GM12878 (cell line): Measurements from ENCODE around the gene EPHA5. TPM values are rescaled to one million over a fixed set of nuclear protein-coding genes. Genes with fewer than 3 reads are reported as not detected.

Experiments
- ATAC-seq: fragments of 200-7000 bp; cut with Tn5 transposase; 3 replicates; pipeline ENCODE4 v1.9.1; 2020; ENCODE audit warnings: mild to moderate bottlenecking, moderate library complexity
- BruUV-seq: library from RNA; stranded (reverse); fragments of 400-500 nt; replicated peaks from 2 replicates; lab custom pipeline; 2021; lab: Mats Ljungman, UMichigan
- CTCF ChIA-PET: fragments of 300-600 bp; sonication (Branson Sonifier 250); formaldehyde crosslinking; extraction: SDS; loops from one replicate; lab custom pipeline; 2021; ENCODE audit warnings: inconsistent platforms; lab: Yijun Ruan, JAX
- POLR2A ChIA-PET: fragments of 350-600 bp; formaldehyde crosslinking; extraction: SDS; loops from one replicate; lab custom pipeline; 2021; ENCODE audit warnings: inconsistent platforms; lab: Charles Lee
- RAD21 ChIA-PET: fragments of 300-600 bp; sonication (Branson Sonifier 250); formaldehyde crosslinking; loops from one replicate; lab custom pipeline; 2023; ENCODE audit warnings: antibody characterized with exemption; ENCODE audit not compliant: unreplicated experiment; lab: Charles Lee
- SMC1A ChIA-PET: fragments of 300-600 bp; sonication (Branson Sonifier 250); formaldehyde crosslinking; loops from one replicate; lab custom pipeline; 2023; ENCODE audit not compliant: unreplicated experiment, uncharacterized antibody; lab: Charles Lee
- DNase-seq: peaks from one replicate; pipeline ENCODE4 v3.0.0-alpha.2; 2011; ENCODE audit warnings: low read depth, low spot score
- FAIRE-seq: peaks from 3 replicates; lab custom pipeline; 2011; peaks lifted over from hg19 to GRCh38; lab: Jason Lieb, UNC
- H2AFZ ChIP-seq: 2 replicates; pipeline ENCODE4 v1.6.0; 2011; ENCODE audit warnings: low read depth, low read length, control low read depth; ENCODE audit not compliant: control insufficient read depth
- H3K27ac ChIP-seq: 2 replicates; pipeline ENCODE4 v1.5.1; 2011; ENCODE audit warnings: control low read depth; ENCODE audit not compliant: control insufficient read depth, insufficient read depth
- H3K27me3 ChIP-seq, 2 experiments: replicated peaks in 1 of 2; 2 replicates each; pipeline versions ENCODE4 v1.6.0 to v1.6.1; 2011; ENCODE audit warnings: low read length in 1 of 2; ENCODE audit not compliant: control insufficient read depth in 2 of 2, insufficient read depth in 2 of 2
- H3K36me3 ChIP-seq, 2 experiments: 2 replicates each; pipeline ENCODE4 v1.5.1; 2011; ENCODE audit warnings: low read length in 1 of 2; ENCODE audit not compliant: control insufficient read depth in 2 of 2, insufficient read depth in 2 of 2
- H3K4me1 ChIP-seq: 2 replicates; pipeline ENCODE4 v1.6.1; 2011; ENCODE audit warnings: mild to moderate bottlenecking, low read length, moderate library complexity, mixed read lengths; ENCODE audit not compliant: control insufficient read depth, insufficient read depth
- H3K4me2 ChIP-seq: 2 replicates; pipeline ENCODE4 v1.6.0; 2011; ENCODE audit warnings: control low read depth; ENCODE audit not compliant: control insufficient read depth, insufficient read depth
- H3K4me3 ChIP-seq: fragments of 200-600 bp; sonication (generic); 2 replicates; pipeline ENCODE4 v1.5.1; 2016
- H3K79me2 ChIP-seq: 2 replicates; pipeline ENCODE4 v1.6.0; 2011; ENCODE audit warnings: low read length; ENCODE audit not compliant: control insufficient read depth, insufficient read depth
- H3K9ac ChIP-seq: 2 replicates; pipeline ENCODE4 v1.8.0; 2011; ENCODE audit warnings: low read length, control low read depth, mixed read lengths; ENCODE audit not compliant: control insufficient read depth, insufficient read depth
- H3K9me3 ChIP-seq: replicated peaks from 3 replicates; pipeline ENCODE4 v1.5.1; 2011; ENCODE audit warnings: mild to moderate bottlenecking, low read length; ENCODE audit not compliant: control insufficient read depth, insufficient read depth
- H4K20me1 ChIP-seq: 2 replicates; pipeline ENCODE4 v1.6.0; 2011; ENCODE audit not compliant: control insufficient read depth, insufficient read depth
- CTCF ChIP-seq, 3 experiments: IDR thresholded peaks in 2 of 3; conservative IDR thresholded peaks in 1 of 3; 2 replicates each; pipeline ENCODE4 v1.5.1; 2011; ENCODE audit warnings: low read depth in 3 of 3, low read length in 3 of 3, mild to moderate bottlenecking in 3 of 3, control low read depth in 2 of 3, moderate library complexity in 2 of 3, inconsistent platforms in 1 of 3, mixed read lengths in 1 of 3; ENCODE audit not compliant: control insufficient read depth in 2 of 3, insufficient read depth in 1 of 3; ENCODE audit errors: extremely low read depth in 1 of 3
- MEF2B ChIP-seq: fragments of 450-650 bp; IDR thresholded peaks from 2 replicates; pipeline ENCODE4 v1.6.1; 2018; ENCODE audit warnings: mild to moderate bottlenecking, moderate library complexity; ENCODE audit not compliant: partially characterized antibody, poor library complexity, severe bottlenecking
- MTA2 ChIP-seq: fragments of 450-650 bp; IDR thresholded peaks from 2 replicates; pipeline ENCODE4 v1.6.1; 2016; ENCODE audit warnings: low read depth, mild to moderate bottlenecking, moderate library complexity
- RAD51 ChIP-seq: fragments of 450-650 bp; IDR thresholded peaks from 2 replicates; pipeline ENCODE4 v1.6.1; 2016; ENCODE audit warnings: moderate library complexity, mild to moderate bottlenecking, inconsistent platforms
- RB1 ChIP-seq: fragments of 450-650 bp; formaldehyde crosslinking; IDR thresholded peaks from 2 replicates; pipeline ENCODE4 v1.6.1; 2017; ENCODE audit warnings: mild to moderate bottlenecking, borderline replicate concordance
- RCOR1 ChIP-seq: conservative IDR thresholded peaks from 2 replicates; pipeline ENCODE4 v1.6.1; 2012; ENCODE audit warnings: low read depth, low read length, improper control_type of control experiment
- SUPT20H ChIP-seq: IDR thresholded peaks from 2 replicates; pipeline ENCODE4 v1.6.1; 2011; ENCODE audit warnings: low read depth, mild to moderate bottlenecking, low read length, moderate library complexity, borderline replicate concordance; ENCODE audit not compliant: control insufficient read depth
- WGBS: methylation state at CpG from one replicate; pipeline ENCODE4 v1.1.6; 2016; ENCODE audit warnings: low lambda C conversion rate; ENCODE audit not compliant: insufficient replicate concordance, insufficient coverage; ENCODE audit errors: missing lambda C conversion rate; 5-methylcytosine and 5-hydroxymethylcytosine counted together
- in situ Hi-C: fragments of 300-500 bp; cut with MboI; formaldehyde crosslinking; loops from 9 replicates; pipeline ENCODE4 v1.14.3; 2018; ENCODE audit warnings: mixed read lengths
- intact Hi-C: fragments of 100-400 bp; cut with micrococcal nuclease; formaldehyde crosslinking; loops from one replicate; pipeline ENCODE4 v1.14.2; 2022; ENCODE audit not compliant: unreplicated experiment
- polyA plus RNA-seq, 11 experiments: library from polyadenylated mRNA; depleted of rRNA in 4 of 11; unstranded in 6 of 11; stranded (reverse) in 5 of 11; fragments of >200 nt; fragmentation: Nextera tagmentation in 4 of 11; fragmentation: Illumina TruSeq in 1 of 11; extraction: Ambion mirVana in 4 of 11; extraction: Trizol in 1 of 11; gene quantifications; 1 replicate in 1 of 11; 2 replicates in 10 of 11; pipeline versions ENCODE4 v1.2.1 to v1.2.3, GENCODE V29; 2011 to 2016; ENCODE audit warnings: inconsistent platforms in 2 of 11, missing spikeins in 2 of 11, low read depth in 1 of 11
- total RNA-seq, 4 experiments: library from RNA; depleted of rRNA in 3 of 4; stranded (reverse); fragments of >200 nt in 3 of 4; fragmentation: Illumina TruSeq in 1 of 4; extraction: Trizol in 1 of 4; gene quantifications; 2 replicates each; pipeline versions ENCODE4 v1.2.1 to v1.2.3, GENCODE V29; 2013 to 2021

EPHA5 gene
- total and polyA plus RNA-seq, 10 of the 15 experiments (the other 5 are each of a cell fraction or from before 2014, with no cell fraction given), result not detected

DNA sequence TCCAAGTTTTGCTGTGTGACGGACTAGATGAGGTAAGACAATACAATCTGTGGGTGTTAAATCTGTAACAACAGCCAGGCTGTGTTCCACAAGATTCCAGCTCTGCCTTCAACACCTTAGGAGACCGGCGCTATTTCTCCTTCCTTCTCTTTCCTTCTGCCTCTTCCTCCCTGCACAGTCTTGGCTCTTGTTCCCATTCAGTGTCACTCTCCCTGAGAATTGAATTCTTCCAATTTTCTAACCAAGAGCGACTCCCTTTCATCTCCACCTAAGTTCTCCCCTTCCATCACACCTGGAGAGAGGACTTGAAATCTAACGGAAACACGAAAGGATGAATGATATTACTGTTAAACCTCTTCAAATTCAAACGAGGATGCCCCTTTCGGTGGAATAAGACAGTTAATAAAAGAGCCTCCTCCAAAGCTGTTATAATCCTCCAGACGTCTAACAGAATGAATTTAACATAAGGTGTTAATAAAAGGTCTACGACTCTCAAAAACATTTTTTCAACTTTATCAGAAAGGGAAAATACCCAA lies 2.7 kb downstream of the EPHA5 start:
- Histone ChIP-seq H3K27ac (no peak overlapping the region), H3K36me3 (no peaks in the 10 kb centered on the region), H3K9me3 (no peaks in the 10 kb centered on the region), H3K79me2 (no peaks in the 10 kb centered on the region), H3K27me3 (peaks cover 0 to 9% of the 10 kb centered on the region in 2 experiments; a peak in 2 of 4 replicates), H4K20me1 (no peaks in the 10 kb centered on the region), H3K9ac (no peak overlapping the region), H3K4me1 (no peaks in the 10 kb centered on the region), H3K4me3 (no peak overlapping the region), H3K4me2 (no peak overlapping the region), H2AFZ (no peak overlapping the region)
- CTCF ChIA-PET, result no interaction called here
- DNase-seq, result no peak
- POLR2A ChIA-PET, result no interaction called here
- BruUV-seq, result no TSS peak
- RAD21 ChIA-PET, result no interaction called here
- in situ Hi-C loops, result no loop called here
- SMC1A ChIA-PET, result no interaction called here
- no peak for ATAC-seq
- WGBS, result 28% methylated on average over 10 of the region's 10 CpGs
- FAIRE-seq, result no peak
- intact Hi-C loops, result no loop called here
- TF ChIP-seq RB1 (no peak), RCOR1 (no peak), MTA2 (no peak), CTCF (IDR thresholded peaks at IDR 0.05 in 2 of 3, conservative IDR thresholded peaks at IDR 0.05 in 1 of 3; ENCODE audit: control insufficient read depth in 2 of 3, extremely low read depth in 1 of 3, insufficient read depth in 1 of 3, low read depth in 3 of 3, low read length in 3 of 3) (no peak), RAD51 (no peak), MEF2B (no peak), SUPT20H (no peak)
